Measurements from ENCODE around the gene SFT2D3. TPM values are rescaled to one million over a fixed set of nuclear protein-coding genes. Genes with fewer than 3 reads are reported as not detected.

Gene SFT2D3
- total RNA-seq, 1 experiment from 2014 or later: 4.7 TPM

GRCh38 chr2:127656569-127657231 lies 44.6 kb upstream of the SFT2D3 start:
- Histone ChIP-seq H2AK5ac (ENCODE audit: insufficient read length, low read length) (no peak overlapping the region), H3K56ac (ENCODE audit: insufficient read length, low read depth, low read length) (no peak overlapping the region), H4K5ac (ENCODE audit: insufficient read length, low read depth, low read length) (no peak overlapping the region), H3K27ac (ENCODE audit: insufficient read length, low read depth, low read length) (no peak overlapping the region), H3K79me2 (ENCODE audit: insufficient read depth, low read length) (no peaks in the 10 kb centered on the region), H3T11ph (ENCODE audit: low read length) (no peak overlapping the region), H3K18ac (ENCODE audit: insufficient read length, low read depth, low read length) (no peak overlapping the region), H2AFZ (ENCODE audit: low read length) (no peak overlapping the region), H3K4me2 (ENCODE audit: insufficient read depth, insufficient read length, low read length) (no peak overlapping the region), H3K4ac (ENCODE audit: low read depth, low read length) (no peak overlapping the region), H2BK15ac (ENCODE audit: low read depth, low read length) (no peak overlapping the region), H4K91ac (ENCODE audit: insufficient read length, low read depth, low read length) (no peak overlapping the region), H3K9me3 (ENCODE audit: control insufficient read depth, low read depth, low read length) (no peaks in the 10 kb centered on the region), H3K4me1 (ENCODE audit: insufficient read depth, low read length) (no peaks in the 10 kb centered on the region), H4K20me1 (ENCODE audit: control insufficient read depth, insufficient read depth, insufficient read length) (no peaks in the 10 kb centered on the region), H2BK5ac (ENCODE audit: insufficient read length, low read length) (no peak overlapping the region), H3K14ac (ENCODE audit: insufficient read depth, low read length) (no peak overlapping the region), H2BK120ac (ENCODE audit: low read depth, low read length, poor library complexity, severe bottlenecking) (no peak overlapping the region), H2BK20ac (ENCODE audit: low read depth, low read length, poor library complexity, severe bottlenecking) (no peak overlapping the region), H3K27me3 (ENCODE audit: insufficient read depth, low read length) (no peaks in the 10 kb centered on the region), H3K23ac (ENCODE audit: insufficient read length, low read depth, low read length) (no peak overlapping the region), H2BK12ac (ENCODE audit: insufficient read length, low read depth, low read length) (no peak overlapping the region), H3K23me2 (ENCODE audit: insufficient read length, low read depth, low read length, poor library complexity, severe bottlenecking) (no peaks in the 10 kb centered on the region), H4K8ac (replicated peaks; ENCODE audit: insufficient read length, low read depth, low read length) (no peak overlapping the region), H3K9ac (ENCODE audit: extremely low read depth, insufficient read length, low read length) (no peak overlapping the region), H3K79me1 (ENCODE audit: insufficient read depth, low read depth, low read length, poor library complexity, severe bottlenecking) (no peaks in the 10 kb centered on the region)
- no peak overlapping the region for H3K4me3 Mint-ChIP-seq
- no peak overlapping the region; a peak in 1 of 7 replicates for H3K27ac Mint-ChIP-seq
- H3K36me3 Mint-ChIP-seq (ENCODE audit: insufficient read depth in 1 of 3, low read depth in 3 of 3): peaks cover 0 to 2% (median 0%) of the 10 kb centered on the region in 3 experiments; a peak in 3 of 7 replicates
- peaks cover 9 to 18% of the 10 kb centered on the region in 2 experiments for H3K4me1 Mint-ChIP-seq
- H3K27me3 Mint-ChIP-seq (ENCODE audit: low read depth): peaks cover 6% of the 10 kb centered on the region
- no CpG with 5 or more reads among the region's 15 CpGs for WGBS (ENCODE audit: extremely low coverage, insufficient read length, low lambda C conversion rate)
- DNase-seq: no peak
- TF ChIP-seq CTCF (conservative IDR thresholded peaks at IDR 0.05): no peak
- no peaks in the 10 kb centered on the region for H3K9me3 Mint-ChIP-seq

Data from H9 (cell line).